Measurements from ENCODE around the gene NMRAL1. TPM values are rescaled to one million over a fixed set of nuclear protein-coding genes. Genes with fewer than 3 reads are reported as not detected.

Gene NMRAL1
- total and polyA plus RNA-seq, 2 donors (not counting 1 experiment from before 2014, with no cell fraction given): 48.6 to 68.8 TPM

DNA sequence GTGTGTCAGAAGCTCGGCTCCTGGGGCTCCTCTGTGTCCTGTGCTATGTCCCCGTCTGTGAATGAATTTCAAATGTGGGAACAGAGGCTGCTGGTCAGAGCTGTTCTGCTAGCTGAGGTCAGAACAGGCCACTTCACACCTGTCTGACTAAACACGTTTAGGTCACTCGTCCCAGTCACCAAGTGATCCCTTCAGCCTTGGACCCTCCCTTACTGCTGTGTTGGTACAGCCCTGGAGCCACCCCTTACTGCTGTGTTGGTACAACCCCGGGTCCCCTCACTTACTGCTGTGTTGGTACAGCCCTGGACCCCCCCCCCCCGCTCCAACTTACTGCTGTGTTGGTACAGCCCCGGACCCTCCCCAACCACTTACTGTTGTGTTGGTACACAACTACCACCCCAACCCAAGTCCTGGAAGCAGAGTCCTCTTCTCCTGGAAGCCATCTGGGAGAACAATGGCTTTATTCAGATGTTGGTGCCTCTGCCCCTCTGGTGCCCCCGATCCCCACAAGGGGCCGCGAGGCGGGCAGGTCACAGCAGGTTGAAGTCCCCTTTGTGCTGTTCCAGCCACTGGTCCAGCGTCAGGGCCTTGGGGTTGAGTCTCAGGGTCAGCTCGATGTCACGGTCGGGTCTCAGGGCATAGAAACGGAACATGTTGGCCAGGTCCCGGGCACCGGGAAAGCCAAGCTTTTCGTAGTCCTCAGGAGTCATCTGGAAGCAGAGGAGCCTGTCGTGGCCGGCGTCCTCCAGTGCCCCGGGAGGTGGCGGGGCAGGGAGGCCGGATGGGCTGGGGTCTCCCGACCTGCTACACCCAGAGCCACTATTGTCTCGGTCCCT lies 13.0 kb downstream of the NMRAL1 start:
- Histone ChIP-seq H3K4me2 (replicated peaks; ENCODE audit: low read depth, low read length, poor library complexity, severe bottlenecking) (no peak overlapping the region), H3K4me3 (ENCODE audit: control extremely low read depth in 1 of 5, extremely low read depth in 1 of 5, insufficient read depth in 1 of 5, low read depth in 2 of 5, low read length in 4 of 5) (no peak overlapping the region), H3K36me3 (replicated peaks in 1 of 2; ENCODE audit: control extremely low read depth in 1 of 2, control insufficient read depth in 1 of 2, extremely low read depth in 1 of 2, insufficient read depth in 2 of 2, low read length in 1 of 2) (peaks cover 0 to 27% of the 10 kb centered on the region in 2 experiments), H3K9me3 (ENCODE audit: control extremely low read depth in 1 of 3, control insufficient read depth in 2 of 3, insufficient read depth in 1 of 3, low read length in 2 of 3) (no peaks in the 10 kb centered on the region), H4K20me1 (ENCODE audit: control insufficient read depth, insufficient read depth, low read length, poor library complexity, severe bottlenecking) (no peaks in the 10 kb centered on the region), H3K9ac (ENCODE audit: low read length) (no peak overlapping the region), H3K79me2 (ENCODE audit: control insufficient read depth, insufficient read depth, low read length) (no peaks in the 10 kb centered on the region), H2AFZ (ENCODE audit: insufficient read depth, low read depth, low read length, poor library complexity, severe bottlenecking) (no peak overlapping the region), H3K27ac (ENCODE audit: low read length in 2 of 2) (no peak overlapping the region), H3K27me3 (replicated peaks in 1 of 4; ENCODE audit: control extremely low read depth in 1 of 4, control insufficient read depth in 3 of 4, insufficient read depth in 4 of 4, low read length in 3 of 4) (no peaks in the 10 kb centered on the region), H3K4me1 (ENCODE audit: control insufficient read depth in 2 of 2, insufficient read depth in 2 of 2, low read length in 2 of 2) (no peaks in the 10 kb centered on the region)
- ATAC-seq (ENCODE audit: low read depth) (no peak), DNase-seq (no peak)
- WGBS (ENCODE audit: insufficient coverage): over 99% methylated on average over 24 of the region's 27 CpGs
- no peak overlapping the region for H3K4me3 Mint-ChIP-seq
- H3K27ac Mint-ChIP-seq: no peak overlapping the region
- intact Hi-C loops (cut with micrococcal nuclease): no loop called here
- no peaks in the 10 kb centered on the region for H3K4me1 Mint-ChIP-seq
- ChIA-PET CTCF (interaction anchor here (1.1 kb wide), 1 partner anchor 10 kb away, joined by 4 read pairs; no protein-coding TSS in a partner anchor), POLR2A (no interaction called here)
- TF ChIP-seq, protein P1, sequence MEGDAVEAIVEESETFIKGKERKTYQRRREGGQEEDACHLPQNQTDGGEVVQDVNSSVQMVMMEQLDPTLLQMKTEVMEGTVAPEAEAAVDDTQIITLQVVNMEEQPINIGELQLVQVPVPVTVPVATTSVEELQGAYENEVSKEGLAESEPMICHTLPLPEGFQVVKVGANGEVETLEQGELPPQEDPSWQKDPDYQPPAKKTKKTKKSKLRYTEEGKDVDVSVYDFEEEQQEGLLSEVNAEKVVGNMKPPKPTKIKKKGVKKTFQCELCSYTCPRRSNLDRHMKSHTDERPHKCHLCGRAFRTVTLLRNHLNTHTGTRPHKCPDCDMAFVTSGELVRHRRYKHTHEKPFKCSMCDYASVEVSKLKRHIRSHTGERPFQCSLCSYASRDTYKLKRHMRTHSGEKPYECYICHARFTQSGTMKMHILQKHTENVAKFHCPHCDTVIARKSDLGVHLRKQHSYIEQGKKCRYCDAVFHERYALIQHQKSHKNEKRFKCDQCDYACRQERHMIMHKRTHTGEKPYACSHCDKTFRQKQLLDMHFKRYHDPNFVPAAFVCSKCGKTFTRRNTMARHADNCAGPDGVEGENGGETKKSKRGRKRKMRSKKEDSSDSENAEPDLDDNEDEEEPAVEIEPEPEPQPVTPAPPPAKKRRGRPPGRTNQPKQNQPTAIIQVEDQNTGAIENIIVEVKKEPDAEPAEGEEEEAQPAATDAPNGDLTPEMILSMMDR (IDR thresholded peaks at IDR 0.05): no peak
- TF ChIP-seq EZH2 (IDR thresholded peaks at IDR 0.05; ENCODE audit: borderline replicate concordance, insufficient read depth, low read depth, low read length, poor library complexity, severe bottlenecking): no peak
- no peaks in the 10 kb centered on the region for H3K9me3 Mint-ChIP-seq (ENCODE audit: insufficient read depth)
- no peaks in the 10 kb centered on the region for H3K27me3 Mint-ChIP-seq

DNA sequence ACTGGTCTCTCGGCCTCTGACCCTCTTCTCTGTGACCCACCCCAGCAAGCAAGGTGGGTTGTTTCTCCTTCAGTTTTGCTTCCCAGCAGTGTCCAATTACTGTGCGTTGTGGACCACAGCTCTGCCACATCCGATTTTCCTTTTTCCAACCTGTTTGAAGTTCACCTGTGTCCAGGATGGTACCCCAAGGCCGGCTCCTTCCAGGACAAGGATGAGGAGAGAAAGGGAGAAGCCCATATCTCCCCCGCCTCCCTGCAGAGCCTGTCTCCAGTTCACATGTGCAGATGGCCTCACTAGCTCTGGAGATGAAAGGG lies 13.5 kb downstream of the NMRAL1 start:
- no peak overlapping the region for H3K27ac Mint-ChIP-seq
- Histone ChIP-seq H4K20me1 (ENCODE audit: control insufficient read depth, insufficient read depth, low read length, poor library complexity, severe bottlenecking) (no peaks in the 10 kb centered on the region), H3K27ac (ENCODE audit: low read length in 2 of 2) (no peak overlapping the region), H3K9me3 (ENCODE audit: control extremely low read depth in 1 of 3, control insufficient read depth in 2 of 3, insufficient read depth in 1 of 3, low read length in 2 of 3) (no peaks in the 10 kb centered on the region), H3K4me2 (replicated peaks; ENCODE audit: low read depth, low read length, poor library complexity, severe bottlenecking) (no peak overlapping the region), H3K4me1 (ENCODE audit: control insufficient read depth in 2 of 2, insufficient read depth in 2 of 2, low read length in 2 of 2) (no peaks in the 10 kb centered on the region), H3K4me3 (ENCODE audit: control extremely low read depth in 1 of 5, extremely low read depth in 1 of 5, insufficient read depth in 1 of 5, low read depth in 2 of 5, low read length in 4 of 5) (no peak overlapping the region), H3K9ac (ENCODE audit: low read length) (no peak overlapping the region), H3K79me2 (ENCODE audit: control insufficient read depth, insufficient read depth, low read length) (no peaks in the 10 kb centered on the region), H2AFZ (ENCODE audit: insufficient read depth, low read depth, low read length, poor library complexity, severe bottlenecking) (no peak overlapping the region), H3K36me3 (replicated peaks in 1 of 2; ENCODE audit: control extremely low read depth in 1 of 2, control insufficient read depth in 1 of 2, extremely low read depth in 1 of 2, insufficient read depth in 2 of 2, low read length in 1 of 2) (peaks cover 0 to 33% of the 10 kb centered on the region in 2 experiments), H3K27me3 (replicated peaks in 1 of 4; ENCODE audit: control extremely low read depth in 1 of 4, control insufficient read depth in 3 of 4, insufficient read depth in 4 of 4, low read length in 3 of 4) (no peaks in the 10 kb centered on the region)
- no peaks in the 10 kb centered on the region for H3K4me1 Mint-ChIP-seq
- H3K27me3 Mint-ChIP-seq: no peaks in the 10 kb centered on the region
- 100% methylated on average over 4 of the region's 5 CpGs for WGBS (ENCODE audit: insufficient coverage)
- ChIA-PET POLR2A (no interaction called here), CTCF (interaction anchor here (0.7 to 1.1 kb wide), 2 partner anchors 10 to 89 kb away, joined by 3 to 4 read pairs; no protein-coding TSS in a partner anchor)
- DNase-seq (no peak), ATAC-seq (ENCODE audit: low read depth) (no peak)
- TF ChIP-seq EZH2 (IDR thresholded peaks at IDR 0.05; ENCODE audit: borderline replicate concordance, insufficient read depth, low read depth, low read length, poor library complexity, severe bottlenecking): no peak
- TF ChIP-seq, protein P1 (IDR thresholded peaks at IDR 0.05): no peak
- no peaks in the 10 kb centered on the region for H3K9me3 Mint-ChIP-seq (ENCODE audit: insufficient read depth)
- H3K4me3 Mint-ChIP-seq: no peak overlapping the region
- intact Hi-C loops (cut with micrococcal nuclease): no loop called here

Data from B cell (primary cell).